T-helper 2 cell treated with Interferon-gamma antibody and Interleukin-4, amounts not matched to agents 5 μg/mL and 100 μg/mL, for 36 hours (primary cell): ENCODE results near the gene ERGIC1.
"Not testable (repeated sequence)": the region's sequence is repeated elsewhere in the genome, so short reads cannot be mapped to it uniquely, and the experiment has no call there.

Experiments used
- DNase-seq: peaks from one replicate; pipeline ENCODE4 v3.0.0; 2021; ENCODE audit warnings: low spot score
- H3K27ac Mint-ChIP-seq: one replicate; pipeline ENCODE4 v1.8.0; 2021; ENCODE audit warnings: mild to moderate bottlenecking, mixed read lengths
- H3K27me3 Mint-ChIP-seq: one replicate; pipeline ENCODE4 v1.8.0; 2021; ENCODE audit warnings: low read depth, mixed read lengths
- H3K36me3 Mint-ChIP-seq: one replicate; pipeline ENCODE4 v1.8.0; 2021; ENCODE audit warnings: low read depth, mixed read lengths
- H3K4me1 Mint-ChIP-seq: one replicate; pipeline ENCODE4 v1.8.0; 2021; ENCODE audit warnings: low read depth, mixed read lengths
- H3K4me3 Mint-ChIP-seq: one replicate; pipeline ENCODE4 v1.8.0; 2022; ENCODE audit warnings: mild to moderate bottlenecking, moderate library complexity, mixed read lengths
- H3K9me3 Mint-ChIP-seq: one replicate; pipeline ENCODE4 v1.8.0; 2021; ENCODE audit warnings: mixed read lengths

The ERGIC1 gene

DNA sequence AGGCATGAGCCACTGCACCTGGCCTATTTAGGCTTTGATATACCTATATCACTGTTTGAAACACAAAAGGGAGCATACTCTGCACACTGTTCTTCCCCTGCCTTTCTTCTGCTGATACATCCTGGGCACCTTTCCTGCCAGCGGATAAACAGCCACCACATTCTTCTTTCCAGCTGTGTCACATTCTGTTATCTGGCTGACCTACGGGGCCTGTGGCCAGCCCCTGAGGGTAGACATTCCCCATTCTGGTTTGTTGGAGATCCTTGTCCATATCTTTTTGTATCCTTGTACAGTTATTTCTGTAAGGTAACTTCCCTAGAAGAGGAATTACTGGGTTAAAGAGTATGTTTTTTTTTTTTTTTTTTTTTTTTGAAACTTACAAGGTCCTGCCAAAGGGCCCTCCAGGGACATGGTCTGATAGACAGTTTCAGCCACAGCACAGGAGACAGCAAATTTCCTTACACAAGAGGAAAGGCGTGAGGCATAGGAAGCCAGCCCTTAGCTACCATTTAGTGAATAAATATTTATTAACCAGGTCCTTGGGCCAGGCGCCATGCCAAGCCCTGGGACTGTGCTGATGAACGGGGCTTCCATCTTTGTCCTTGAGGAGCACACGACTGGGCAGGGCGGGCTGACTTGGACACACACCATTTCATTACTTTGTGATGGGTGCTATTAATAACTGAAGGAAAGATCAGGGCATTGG, 57.8 kb downstream of the ERGIC1 start:
- no peaks in the 10 kb centered on the region for H3K36me3 Mint-ChIP-seq
- no peaks in the 10 kb centered on the region for H3K27me3 Mint-ChIP-seq
- DNase-seq = no peak
- H3K9me3 Mint-ChIP-seq = no peaks in the 10 kb centered on the region
- H3K27ac Mint-ChIP-seq = no peak overlapping the region
- no peak overlapping the region for H3K4me3 Mint-ChIP-seq
- H3K4me1 Mint-ChIP-seq = no peaks in the 10 kb centered on the region

DNA sequence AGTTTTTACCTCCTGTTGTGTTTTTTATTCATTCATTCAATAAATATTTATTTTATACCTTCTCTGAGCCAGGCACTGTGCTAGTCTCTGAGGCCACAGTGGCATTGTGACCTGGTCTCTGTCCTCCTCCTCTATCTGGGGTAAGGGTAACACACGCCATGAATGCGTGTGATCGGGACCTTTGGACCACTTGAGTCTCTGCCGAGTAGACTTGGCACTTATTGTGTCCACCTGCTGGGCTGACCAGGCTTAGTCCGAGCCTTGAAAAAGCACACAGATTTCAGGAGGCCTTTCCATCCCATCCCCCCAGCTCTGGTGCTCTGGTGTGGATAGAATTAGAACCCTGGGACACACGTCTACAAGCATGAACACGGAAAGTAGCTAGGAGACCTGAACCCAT, 58.7 kb downstream of the ERGIC1 start:
- Mint-ChIP-seq H3K36me3 (no peaks in the 10 kb centered on the region), H3K4me3 (no peak overlapping the region), H3K4me1 (no peaks in the 10 kb centered on the region), H3K9me3 (no peaks in the 10 kb centered on the region), H3K27ac (no peak overlapping the region), H3K27me3 (no peaks in the 10 kb centered on the region)
- no peak for DNase-seq

DNA sequence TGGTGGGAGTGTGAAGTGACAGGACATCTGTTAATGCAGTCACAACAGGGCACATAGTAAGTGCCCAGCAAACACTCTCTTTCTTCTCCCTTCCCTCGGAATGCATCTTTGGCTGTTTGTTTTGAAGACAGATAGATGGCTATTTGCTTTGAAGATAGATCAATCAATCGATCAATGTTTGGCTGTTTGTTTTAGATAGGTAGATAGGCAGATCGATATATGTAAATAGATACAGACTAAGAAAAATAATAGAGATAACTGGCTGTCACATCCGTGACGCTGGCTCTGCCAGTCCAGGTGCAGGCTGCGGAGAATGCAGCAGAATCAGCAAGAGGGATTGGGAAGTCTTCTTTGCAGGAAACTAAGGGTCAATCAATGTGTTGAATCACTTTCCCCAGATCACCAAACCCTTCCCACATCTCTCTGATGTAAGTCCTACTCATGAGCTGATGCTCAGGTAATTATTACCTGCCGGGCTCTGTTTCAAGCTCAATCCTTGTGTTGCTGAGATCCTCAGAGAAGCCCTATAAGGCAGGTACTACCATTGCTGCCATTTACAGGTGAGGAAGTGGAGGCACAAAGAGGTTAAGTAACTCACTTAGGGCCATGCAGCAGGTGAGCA, 60.8 kb downstream of the ERGIC1 start:
- H3K36me3 Mint-ChIP-seq = peaks cover 4% of the 10 kb centered on the region
- H3K27me3 Mint-ChIP-seq = no peaks in the 10 kb centered on the region
- H3K9me3 Mint-ChIP-seq = no peaks in the 10 kb centered on the region
- no peak overlapping the region for H3K27ac Mint-ChIP-seq
- no peak overlapping the region for H3K4me3 Mint-ChIP-seq
- DNase-seq = no peak
- no peaks in the 10 kb centered on the region for H3K4me1 Mint-ChIP-seq

DNA sequence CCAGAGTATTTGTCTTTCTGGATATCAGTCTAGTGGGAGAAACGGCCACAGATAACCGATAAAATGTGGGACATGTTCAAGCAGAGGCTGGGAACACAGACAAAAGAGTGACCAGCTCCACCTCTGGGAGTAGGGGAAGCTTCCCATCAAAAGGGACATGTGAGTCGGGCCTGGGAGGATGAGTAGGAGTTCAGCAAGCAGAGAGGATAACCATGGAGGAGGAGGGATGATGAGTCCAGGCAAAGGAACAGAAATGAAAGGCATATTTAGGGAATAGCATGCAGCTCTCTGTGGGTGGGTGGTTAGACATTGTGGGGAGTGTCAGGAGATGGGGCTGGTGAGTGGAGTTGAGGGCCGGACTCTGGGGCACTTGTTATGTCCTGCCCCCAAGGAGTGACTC, 61.5 kb downstream of the ERGIC1 start:
- H3K27ac Mint-ChIP-seq = no peak overlapping the region
- peaks cover 4% of the 10 kb centered on the region for H3K36me3 Mint-ChIP-seq
- no peaks in the 10 kb centered on the region for H3K27me3 Mint-ChIP-seq
- no peaks in the 10 kb centered on the region for H3K4me1 Mint-ChIP-seq
- H3K9me3 Mint-ChIP-seq = no peaks in the 10 kb centered on the region
- H3K4me3 Mint-ChIP-seq = no peak overlapping the region
- no peak for DNase-seq

DNA sequence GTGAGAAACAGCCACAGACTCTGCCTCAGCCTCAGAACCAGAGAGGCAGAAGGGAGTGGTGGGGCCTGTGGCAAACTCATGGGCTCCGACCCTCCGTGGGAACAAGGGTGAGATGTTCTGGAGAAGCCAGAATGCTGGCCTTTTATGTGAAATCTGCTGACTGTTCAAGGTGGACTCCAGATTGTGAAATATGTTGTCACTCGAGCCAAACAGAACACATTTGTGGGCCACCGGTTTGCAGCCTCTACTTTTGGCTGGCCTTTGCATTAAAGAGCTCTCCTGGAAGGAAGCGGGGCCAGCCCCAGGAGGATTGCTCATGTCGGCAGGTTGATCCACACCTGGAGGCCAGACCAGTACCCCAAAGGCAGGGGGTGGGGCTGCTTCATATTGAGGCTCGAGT, 62.4 kb downstream of the ERGIC1 start:
- Mint-ChIP-seq H3K36me3 (peaks cover 4% of the 10 kb centered on the region), H3K4me1 (no peaks in the 10 kb centered on the region), H3K27ac (no peak overlapping the region), H3K9me3 (no peaks in the 10 kb centered on the region), H3K27me3 (no peaks in the 10 kb centered on the region), H3K4me3 (no peak overlapping the region)
- no peak for DNase-seq

DNA sequence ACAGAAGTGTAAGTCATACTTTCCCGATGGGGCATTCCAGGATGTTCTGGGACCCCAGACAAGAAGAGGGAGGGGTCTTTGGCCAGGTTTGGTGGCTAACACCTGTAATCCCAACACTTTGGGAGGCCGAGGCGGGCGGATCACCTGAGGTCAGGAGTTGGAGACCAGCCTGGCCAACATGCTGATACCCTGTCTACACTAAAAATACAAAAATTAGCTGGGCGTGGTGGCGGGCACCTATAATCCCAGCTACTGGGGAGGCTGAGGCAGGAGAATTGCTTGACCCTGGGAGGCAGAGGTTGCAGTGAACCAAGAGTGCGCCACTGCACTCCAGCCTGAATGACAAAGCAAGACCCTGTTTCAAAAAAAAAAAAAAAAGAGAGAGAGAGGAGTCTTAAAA, 63.0 kb downstream of the ERGIC1 start:
- not testable (repeated sequence) for DNase-seq, H3K27me3 Mint-ChIP-seq, H3K4me1 Mint-ChIP-seq, H3K36me3 Mint-ChIP-seq, H3K9me3 Mint-ChIP-seq
- H3K4me3 Mint-ChIP-seq = peak overlapping the region; percentile 46
- peak overlapping the region; percentile 61 for H3K27ac Mint-ChIP-seq

DNA sequence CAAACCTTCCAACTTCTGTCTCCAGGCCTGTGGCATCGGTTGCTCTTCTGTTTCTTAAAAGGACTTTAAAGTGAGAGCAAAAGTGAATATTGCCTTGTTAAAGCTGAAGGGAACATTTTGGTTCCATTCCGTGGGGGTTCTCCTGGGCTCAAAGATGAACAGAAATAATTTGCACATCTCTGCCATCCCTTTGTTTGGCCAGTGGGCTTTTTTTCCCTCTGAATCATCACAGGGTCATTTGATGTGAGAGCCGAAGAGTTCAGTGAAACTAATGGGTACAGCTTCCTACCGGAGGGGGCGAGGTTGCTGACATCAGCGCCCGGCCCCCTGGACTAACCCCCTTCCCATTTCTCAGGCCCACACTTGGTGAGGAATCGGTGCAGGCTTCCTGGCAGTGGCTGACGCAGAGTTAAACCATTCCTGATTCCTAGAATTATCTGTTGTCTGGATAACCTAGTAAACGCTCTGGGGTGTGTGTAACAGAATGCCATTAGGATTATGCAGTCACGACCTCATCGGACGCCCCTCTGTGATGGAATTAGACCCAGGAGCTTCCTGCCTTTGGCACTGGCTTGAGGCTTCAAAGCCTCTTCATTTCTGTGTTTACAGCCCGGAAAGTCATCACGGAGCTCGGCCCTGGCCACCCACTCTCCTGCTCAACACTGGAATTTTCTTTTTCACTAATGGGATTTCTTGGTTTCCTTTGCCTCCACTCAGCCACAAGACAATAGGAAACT, 63.6 kb downstream of the ERGIC1 start:
- H3K36me3 Mint-ChIP-seq = peaks cover 4% of the 10 kb centered on the region
- no peaks in the 10 kb centered on the region for H3K9me3 Mint-ChIP-seq
- peak overlapping the region; percentile 46 for H3K4me3 Mint-ChIP-seq
- H3K27ac Mint-ChIP-seq = peak overlapping the region; percentile 61
- no peaks in the 10 kb centered on the region for H3K27me3 Mint-ChIP-seq
- DNase-seq = no peak
- no peaks in the 10 kb centered on the region for H3K4me1 Mint-ChIP-seq

DNA sequence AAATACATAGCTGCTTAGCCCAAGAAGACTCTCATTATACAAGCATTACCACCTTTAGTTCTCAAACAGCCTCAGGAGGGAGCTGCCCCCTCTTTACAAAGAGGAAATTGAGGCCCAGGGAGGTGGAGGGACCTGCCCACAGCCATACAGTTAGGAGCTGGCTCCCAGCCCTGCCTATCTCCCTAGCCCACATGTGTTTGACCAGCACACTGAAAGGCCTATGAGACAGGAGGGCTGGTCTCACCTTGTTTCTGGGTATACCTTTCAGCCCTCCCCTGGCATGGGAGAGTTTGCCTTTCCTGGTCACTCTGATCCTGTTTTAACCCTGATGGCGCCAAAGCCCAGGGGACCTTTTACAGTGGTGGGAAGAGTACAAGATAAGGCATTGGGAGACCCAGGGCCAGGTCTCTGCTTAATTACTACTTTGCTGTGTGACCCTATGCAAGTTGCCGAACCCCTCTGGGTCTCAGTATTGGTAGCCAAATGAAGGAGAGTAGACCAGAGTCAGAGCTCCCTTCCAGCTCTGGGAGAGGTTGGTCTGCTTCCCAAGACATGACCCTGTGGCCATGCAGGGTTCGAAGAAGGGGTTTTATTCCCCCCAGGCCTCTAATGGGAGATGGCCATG, 64.3 kb downstream of the ERGIC1 start:
- no peaks in the 10 kb centered on the region for H3K9me3 Mint-ChIP-seq
- no peak overlapping the region for H3K27ac Mint-ChIP-seq
- H3K4me1 Mint-ChIP-seq = no peaks in the 10 kb centered on the region
- H3K27me3 Mint-ChIP-seq = no peaks in the 10 kb centered on the region
- DNase-seq = no peak
- peaks cover 4% of the 10 kb centered on the region for H3K36me3 Mint-ChIP-seq
- H3K4me3 Mint-ChIP-seq = peak overlapping the region; percentile 13

DNA sequence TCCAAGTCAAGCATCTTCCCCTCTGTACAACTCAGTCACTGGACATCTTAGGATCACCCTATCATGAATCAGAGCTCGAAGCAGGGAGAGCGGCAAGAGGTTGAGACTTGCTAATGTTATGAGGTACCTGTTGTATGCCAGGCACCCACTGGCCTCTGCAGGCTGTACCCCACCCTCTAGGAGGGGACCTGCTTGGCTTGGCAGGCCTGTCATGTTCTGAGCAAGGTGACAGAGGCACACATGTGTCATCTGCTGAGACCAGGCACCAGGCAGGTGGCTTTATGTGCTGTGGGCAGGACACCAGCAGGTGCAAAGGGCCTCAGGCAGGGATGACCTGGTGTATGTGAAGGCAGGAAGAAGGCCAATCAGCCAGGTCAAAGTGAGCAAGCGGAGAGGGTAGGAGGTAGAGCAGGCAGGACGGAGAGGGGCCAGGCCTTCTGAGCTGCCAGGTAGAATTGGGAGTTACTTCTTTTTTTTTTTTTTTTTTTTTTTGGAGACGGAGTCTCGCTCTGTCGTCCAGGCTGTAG, 64.9 kb downstream of the ERGIC1 start:
- H3K27me3 Mint-ChIP-seq = no peaks in the 10 kb centered on the region
- no peak for DNase-seq
- H3K36me3 Mint-ChIP-seq = peaks cover 4% of the 10 kb centered on the region
- H3K27ac Mint-ChIP-seq = no peak overlapping the region
- no peak overlapping the region for H3K4me3 Mint-ChIP-seq
- no peaks in the 10 kb centered on the region for H3K9me3 Mint-ChIP-seq
- no peaks in the 10 kb centered on the region for H3K4me1 Mint-ChIP-seq

DNA sequence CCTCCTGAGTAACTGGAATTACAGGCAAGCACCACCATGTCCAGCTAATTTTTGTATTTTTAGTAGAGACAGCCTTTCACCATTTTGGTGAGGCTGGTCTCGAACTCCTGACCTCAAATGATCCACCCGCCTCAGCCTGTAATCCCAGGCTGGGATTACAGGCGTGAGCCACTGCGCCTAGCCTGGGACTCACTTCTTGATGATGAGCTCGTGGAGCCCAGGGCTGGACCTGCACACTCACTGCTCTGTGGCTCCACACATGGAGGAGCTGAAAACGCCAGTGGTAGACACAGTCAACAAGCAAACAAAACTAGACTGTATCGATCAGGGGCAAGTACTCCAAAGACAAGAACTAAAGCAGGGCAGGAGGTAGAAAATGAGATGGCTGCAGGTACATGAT, 65.4 kb downstream of the ERGIC1 start:
- H3K36me3 Mint-ChIP-seq = peaks cover 4% of the 10 kb centered on the region

DNA sequence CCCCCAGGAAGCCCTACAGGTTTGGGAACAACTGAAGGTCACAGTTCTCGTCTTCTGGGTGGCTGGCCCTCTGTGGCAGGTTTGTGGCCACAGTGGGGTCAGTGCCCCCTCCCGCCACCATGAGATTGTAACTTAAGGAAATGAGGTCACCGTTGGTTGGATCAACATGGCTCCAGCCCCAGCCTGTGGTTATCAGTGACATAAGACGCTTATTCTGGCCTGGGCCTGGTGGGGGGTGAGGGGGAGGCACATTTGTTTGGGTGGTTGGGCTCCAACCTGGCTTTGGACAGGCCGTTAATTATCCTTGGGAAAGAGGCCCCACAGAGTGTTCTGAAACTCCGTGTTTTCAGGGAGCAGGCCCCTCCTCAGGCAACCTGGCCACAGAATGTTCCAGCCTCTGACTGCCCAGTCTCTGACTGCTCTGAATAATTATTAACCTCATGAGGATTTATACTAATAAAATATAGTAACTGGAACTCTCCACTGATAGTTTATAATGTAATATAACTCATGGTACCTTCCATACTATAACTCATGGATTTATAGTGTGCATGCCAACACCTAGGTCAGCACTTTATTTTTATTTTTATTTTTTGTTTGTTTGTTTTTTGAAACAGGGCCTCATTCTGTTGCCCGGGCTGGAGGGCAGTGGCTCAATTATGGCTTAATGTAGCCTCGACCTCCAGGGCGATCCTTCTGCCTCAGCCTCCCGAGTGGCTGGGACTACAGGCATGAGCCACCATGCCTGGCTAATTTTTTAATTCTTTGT, 67.1 kb downstream of the ERGIC1 start:
- H3K27ac Mint-ChIP-seq = no peak overlapping the region
- DNase-seq = no peak
- H3K9me3 Mint-ChIP-seq = no peaks in the 10 kb centered on the region
- H3K36me3 Mint-ChIP-seq = peaks cover 4% of the 10 kb centered on the region
- no peak overlapping the region for H3K4me3 Mint-ChIP-seq
- no peaks in the 10 kb centered on the region for H3K4me1 Mint-ChIP-seq
- no peaks in the 10 kb centered on the region for H3K27me3 Mint-ChIP-seq

More for the DNA sequence above, 65.4 kb downstream of the ERGIC1 start:
- no peak overlapping the region for H3K4me3 Mint-ChIP-seq
- no peak overlapping the region for H3K27ac Mint-ChIP-seq
- no peak for DNase-seq
- no peaks in the 10 kb centered on the region for H3K27me3 Mint-ChIP-seq
- no peaks in the 10 kb centered on the region for H3K9me3 Mint-ChIP-seq
- no peaks in the 10 kb centered on the region for H3K4me1 Mint-ChIP-seq

DNA sequence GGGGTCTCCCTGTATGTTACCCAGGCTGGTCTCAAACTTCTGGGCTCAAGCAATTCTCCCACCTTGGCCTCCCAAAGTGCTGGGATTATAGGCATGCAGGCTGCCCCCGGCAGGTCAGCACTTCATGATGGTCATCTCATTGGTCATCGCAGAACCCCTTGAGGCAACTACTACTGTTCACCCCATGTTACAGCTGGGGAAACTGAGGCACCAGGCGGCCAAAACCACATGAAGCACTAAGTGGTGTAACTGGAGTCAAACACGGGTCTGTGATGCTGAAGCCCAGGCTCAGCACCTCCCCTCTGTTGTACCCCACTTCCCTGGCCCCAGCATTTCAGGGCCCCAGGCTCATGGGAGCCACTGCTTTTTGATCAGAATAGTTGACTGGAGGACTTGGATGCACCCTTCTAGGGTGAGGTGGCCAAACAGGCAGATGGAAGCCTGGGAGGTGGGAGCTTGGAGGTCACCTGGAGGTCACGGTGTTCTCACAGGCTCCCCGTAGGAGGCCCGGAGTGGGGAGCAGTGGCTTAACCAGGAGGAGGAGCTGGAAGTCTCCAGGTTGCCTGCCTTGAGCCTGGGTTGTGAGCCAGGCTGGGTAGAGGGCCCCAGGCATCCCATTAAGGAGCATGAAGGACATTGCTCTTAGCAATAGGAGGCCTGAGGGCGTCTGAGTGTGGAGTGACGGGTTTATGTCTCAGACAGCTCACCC, 67.9 kb downstream of the ERGIC1 start:
- Mint-ChIP-seq H3K27ac (no peak overlapping the region), H3K4me1 (no peaks in the 10 kb centered on the region), H3K4me3 (no peak overlapping the region), H3K9me3 (no peaks in the 10 kb centered on the region), H3K27me3 (no peaks in the 10 kb centered on the region), H3K36me3 (peaks cover 4% of the 10 kb centered on the region)
- DNase-seq = no peak
